ENCODE measurements around the gene NAMPT. TPM values are rescaled to one million over a fixed set of nuclear protein-coding genes. Genes with fewer than 3 reads are reported as not detected.

Gene NAMPT
- total and polyA plus RNA-seq, 9 of the 15 experiments (the other 6 are each of a cell fraction or from before 2014, with no cell fraction given) = 41.1 to 160 (median 106) TPM

GRCh38 chr7:106277976-106278375 lies 6.8 kb downstream of the NAMPT start (continued):
- TF ChIP-seq AFF4 (CRISPR knock-in tag; IDR thresholded peaks at IDR 0.05) (0 out of 2 replicates have a peak, but pooled peaks have one; percentile 24), PKNOX1 (IDR thresholded peaks at IDR 0.05) (peak; percentile 26; the same call in 1 of the 2 replicates), ZNF184 (CRISPR knock-in tag; IDR thresholded peaks at IDR 0.05) (no peak)

- no peak overlapping the region for H3K4me2 ChIP-seq (ENCODE audit: insufficient read depth, low read length)
- H3K9ac ChIP-seq (ENCODE audit: insufficient read depth in 1 of 2, low read depth in 2 of 2, low read length in 2 of 2) = no peak overlapping the region
- TF ChIP-seq OTX1 (CRISPR knock-in tag; IDR thresholded peaks at IDR 0.05) (no peak), ZNF408 (CRISPR knock-in tag; IDR thresholded peaks at IDR 0.05; ENCODE audit: low read depth) (no peak), ZBTB43 (CRISPR knock-in tag; IDR thresholded peaks at IDR 0.05) (no peak), BCL6 (CRISPR knock-in tag; IDR thresholded peaks at IDR 0.05) (no peak), DPF2 (IDR thresholded peaks at IDR 0.05) (no peak)
- DNase-seq (ENCODE audit: extremely low read depth in 1 of 4, low spot score in 3 of 4) (no peak), FAIRE-seq (no peak), ATAC-seq (no peak)
- H4K20me1 ChIP-seq (replicated peaks; ENCODE audit: control insufficient read depth, insufficient read depth, low read length) = peaks cover 5% of the 10 kb centered on the region; the same call in 1 of the 2 replicates
- ChIA-PET CTCF (ENCODE audit: low intra/inter-chr PET ratio) (no interaction called here), POLR2A (interaction anchor here (1.0 kb wide), 1 partner anchor 8 kb away, joined by 4 read pairs; the partner anchor contains the start of gene NAMPT)
- peaks cover 81% of the 10 kb centered on the region for H3K36me3 ChIP-seq (ENCODE audit: control insufficient read depth, insufficient read depth, low read length)
- BruUV-seq (replicated peaks) = no TSS peak
- H3K9me1 ChIP-seq (ENCODE audit: control insufficient read depth, insufficient read depth, low read length) = no peaks in the 10 kb centered on the region
- H3K79me2 ChIP-seq (ENCODE audit: control insufficient read depth, insufficient read depth, low read length) = peaks cover 72% of the 10 kb centered on the region
- no peaks in the 10 kb centered on the region for H3K9me3 ChIP-seq (replicated peaks; ENCODE audit: control insufficient read depth, insufficient read depth, low read depth, low read length)
- H3K27me3 ChIP-seq (ENCODE audit: control insufficient read depth in 2 of 2, insufficient read depth in 2 of 2, low read length in 2 of 2) = no peaks in the 10 kb centered on the region
- no peak overlapping the region for H3K4me3 ChIP-seq
- 95% methylated on average over 10 of the region's 10 CpGs for WGBS (ENCODE audit: insufficient coverage, low coverage, missing lambda C conversion rate)
- H3K4me1 ChIP-seq (replicated peaks in 1 of 2; ENCODE audit: control insufficient read depth in 2 of 2, insufficient read depth in 2 of 2, low read length in 2 of 2) = peaks cover 0 to 17% of the 10 kb centered on the region in 2 experiments; a peak in 3 of 5 replicates
- H2AFZ ChIP-seq (ENCODE audit: low read depth, low read length) = no peak overlapping the region
- intact Hi-C loops (cut with micrococcal nuclease) (no loop called here), in situ Hi-C loops (cut with MboI) (no loop called here)
- no peak overlapping the region for H3K27ac ChIP-seq (ENCODE audit: extremely low read depth, low read depth, low read length)
Observed at GRCh38 chr7:106276513-106276912, 8.3 kb downstream of the NAMPT start.

Data from K562 (cell line).